HL-60 (cell line): ENCODE data around the gene CENPM.

Experiments
- DNase-seq, 2 experiments: peaks; one replicate each; pipeline ENCODE4 v3.0.0-alpha.2; 2010 to 2020; ENCODE audit warnings: low read depth in 1 of 2, low spot score in 1 of 2
- H3K27ac ChIP-seq: fragments of 250-450 bp; sonication (Bioruptor Pico); replicated peaks from 2 replicates; pipeline ENCODE4 v1.5.1; 2020; ENCODE audit warnings: mild to moderate bottlenecking, moderate library complexity
- H3K27me3 ChIP-seq: fragments of 250-450 bp; sonication (Bioruptor Pico); 2 replicates; pipeline ENCODE4 v1.5.1; 2021; ENCODE audit warnings: mild to moderate bottlenecking, moderate library complexity; ENCODE audit not compliant: insufficient read depth, poor library complexity, severe bottlenecking
- H3K4me3 ChIP-seq: replicated peaks from 2 replicates; pipeline ENCODE4 v1.5.1; 2011; ENCODE audit warnings: mild to moderate bottlenecking, control low read depth, low read length; ENCODE audit not compliant: insufficient read depth
- CTCF ChIP-seq: IDR thresholded peaks from one replicate; pipeline ENCODE4 v1.5.1; 2011; ENCODE audit warnings: low read length, control low read depth, inconsistent platforms; ENCODE audit not compliant: insufficient read depth
- GABPA ChIP-seq: IDR thresholded peaks from 2 replicates; pipeline ENCODE4 v1.6.1; 2012; ENCODE audit warnings: low read depth
- POLR2AphosphoS5 ChIP-seq: IDR thresholded peaks from 2 replicates; pipeline ENCODE4 v1.6.1; 2012; ENCODE audit warnings: low read depth
- REST ChIP-seq: IDR thresholded peaks from 2 replicates; pipeline ENCODE4 v1.6.1; 2012; ENCODE audit warnings: low read depth; ENCODE audit not compliant: insufficient replicate concordance
- SPI1 ChIP-seq: IDR thresholded peaks from 2 replicates; pipeline ENCODE4 v1.6.1; 2012; ENCODE audit warnings: low read depth, mild to moderate bottlenecking, borderline replicate concordance

Gene CENPM

GRCh38 chr22:41915786-41916493 lies 31.0 kb downstream of the CENPM start:
- Histone ChIP-seq H3K27me3 (peaks cover 59% of the 10 kb centered on the region), H3K4me3 (no peak overlapping the region), H3K27ac (no peak overlapping the region)
- DNase-seq = no peak
- TF ChIP-seq GABPA (no peak), REST (no peak), SPI1 (no peak), CTCF (no peak), POLR2AphosphoS5 (no peak)

- peaks cover 64% of the 10 kb centered on the region for H3K27me3 ChIP-seq
- peak within 1 kb of the TSS; percentile 10; the same call in 1 of the 2 replicates for H3K4me3 ChIP-seq
- no peak within 1 kb of the TSS for H3K27ac ChIP-seq
- TF ChIP-seq SPI1 (no peak), REST (no peak), POLR2AphosphoS5 (no peak), CTCF (no peak), GABPA (no peak)
- peak in 1 of 2 experiments; percentile 20 for DNase-seq
Measured at GRCh38 chr22:41915035-41915785, 31.7 kb downstream of the CENPM start, which contains the start of gene SHISA8. SHISA8 (minus strand) TSS chr22:41915074; CDS start chr22:41914667, 407 bp downstream.

GRCh38 chr22:41914611-41915034 lies 32.3 kb downstream of the CENPM start:
- Histone ChIP-seq H3K4me3 (peak overlapping the region; percentile 10; the same call in 1 of the 2 replicates), H3K27me3 (peaks cover 65% of the 10 kb centered on the region), H3K27ac (no peak overlapping the region)
- no peak for DNase-seq
- no peak for TF ChIP-seq REST
- TF ChIP-seq CTCF = no peak
- no peak for TF ChIP-seq GABPA
- TF ChIP-seq SPI1 = no peak
- no peak for TF ChIP-seq POLR2AphosphoS5
